HG03097 (cell line): ENCODE results near the gene GPC2.

Experiments
- ATAC-seq: cut with Tn5 transposase; IDR thresholded peaks from one replicate; pipeline ENCODE4 v1.9.1; 2021; ENCODE audit not compliant: unreplicated experiment, low FRiP score

GPC2 gene

GRCh38 chr7:100170101-100170897 is 6.9 kb downstream of the GPC2 start:
- ATAC-seq: no peak

- no peak for ATAC-seq
Measured at GRCh38 chr7:100169147-100169850, 7.9 kb downstream of the GPC2 start.

GRCh38 chr7:100167912-100168323 is 9.3 kb downstream of the GPC2 start:
- no peak for ATAC-seq

GRCh38 chr7:100166970-100167911 is 9.9 kb downstream of the GPC2 start:
- no peak for ATAC-seq

- ATAC-seq: no peak
Measured at GRCh38 chr7:100166317-100166940, 10.8 kb downstream of the GPC2 start.

GRCh38 chr7:100163871-100164270 is 13.3 kb downstream of the GPC2 start:
- no peak for ATAC-seq

- ATAC-seq: no peak
Measured at GRCh38 chr7:100163006-100163531, 14.1 kb downstream of the GPC2 start.

GRCh38 chr7:100160067-100160466 is 17.1 kb downstream of the GPC2 start:
- no peak for ATAC-seq

- ATAC-seq: no peak
Measured at GRCh38 chr7:100159099-100159623, 18.0 kb downstream of the GPC2 start.

GRCh38 chr7:100158229-100159098 is 18.7 kb downstream of the GPC2 start, which contains the start of gene TRAPPC14:
TRAPPC14 (minus strand) TSS chr7:100158723; CDS start chr7:100158499, 224 bp downstream.
- peak; percentile 59 for ATAC-seq

GRCh38 chr7:100157334-100158228 is 19.6 kb downstream of the GPC2 start:
- no peak for ATAC-seq

GRCh38 chr7:100157069-100157333 is 20.2 kb downstream of the GPC2 start:
- ATAC-seq: no peak

- no peak for ATAC-seq
Measured at GRCh38 chr7:100156331-100157068, 20.7 kb downstream of the GPC2 start.

- ATAC-seq: no peak
Measured at GRCh38 chr7:100155553-100156317, 21.4 kb downstream of the GPC2 start.

GRCh38 chr7:100154651-100155491 is 22.3 kb downstream of the GPC2 start:
- ATAC-seq: no peak
